GM12878 (cell line): ENCODE results near the gene ABCF3. TPM values are rescaled to one million over a fixed set of nuclear protein-coding genes. Genes with fewer than 3 reads are reported as not detected.
A peak's percentile ranks its signal among the peaks of the same experiment; 100 is the strongest.

ENCODE experiments used
- ATAC-seq: fragments of 200-7000 bp; cut with Tn5 transposase; 3 replicates; pipeline ENCODE4 v1.9.1; 2020; ENCODE audit warnings: mild to moderate bottlenecking, moderate library complexity
- BruUV-seq: library from RNA; stranded (reverse); fragments of 400-500 nt; replicated peaks from 2 replicates; lab custom pipeline; 2021; lab: Mats Ljungman, UMichigan
- CTCF ChIA-PET: fragments of 300-600 bp; sonication (Branson Sonifier 250); formaldehyde crosslinking; extraction: SDS; loops from one replicate; lab custom pipeline; 2021; ENCODE audit warnings: inconsistent platforms; lab: Yijun Ruan, JAX
- POLR2A ChIA-PET: fragments of 350-600 bp; formaldehyde crosslinking; extraction: SDS; loops from one replicate; lab custom pipeline; 2021; ENCODE audit warnings: inconsistent platforms; lab: Charles Lee
- RAD21 ChIA-PET: fragments of 300-600 bp; sonication (Branson Sonifier 250); formaldehyde crosslinking; loops from one replicate; lab custom pipeline; 2023; ENCODE audit warnings: antibody characterized with exemption; ENCODE audit not compliant: unreplicated experiment; lab: Charles Lee
- SMC1A ChIA-PET: fragments of 300-600 bp; sonication (Branson Sonifier 250); formaldehyde crosslinking; loops from one replicate; lab custom pipeline; 2023; ENCODE audit not compliant: unreplicated experiment, uncharacterized antibody; lab: Charles Lee
- DNase-seq: peaks from one replicate; pipeline ENCODE4 v3.0.0-alpha.2; 2011; ENCODE audit warnings: low read depth, low spot score
- FAIRE-seq: peaks from 3 replicates; lab custom pipeline; 2011; peaks lifted over from hg19 to GRCh38; lab: Jason Lieb, UNC
- H2AFZ ChIP-seq: 2 replicates; pipeline ENCODE4 v1.6.0; 2011; ENCODE audit warnings: low read depth, low read length, control low read depth; ENCODE audit not compliant: control insufficient read depth
- H3K27ac ChIP-seq: 2 replicates; pipeline ENCODE4 v1.5.1; 2011; ENCODE audit warnings: control low read depth; ENCODE audit not compliant: control insufficient read depth, insufficient read depth
- H3K27me3 ChIP-seq, 2 experiments: replicated peaks in 1 of 2; 2 replicates each; pipeline versions ENCODE4 v1.6.0 to v1.6.1; 2011; ENCODE audit warnings: low read length in 1 of 2; ENCODE audit not compliant: control insufficient read depth in 2 of 2, insufficient read depth in 2 of 2
- H3K36me3 ChIP-seq, 2 experiments: 2 replicates each; pipeline ENCODE4 v1.5.1; 2011; ENCODE audit warnings: low read length in 1 of 2; ENCODE audit not compliant: control insufficient read depth in 2 of 2, insufficient read depth in 2 of 2
- H3K4me1 ChIP-seq: 2 replicates; pipeline ENCODE4 v1.6.1; 2011; ENCODE audit warnings: mild to moderate bottlenecking, low read length, moderate library complexity, mixed read lengths; ENCODE audit not compliant: control insufficient read depth, insufficient read depth
- H3K4me2 ChIP-seq: 2 replicates; pipeline ENCODE4 v1.6.0; 2011; ENCODE audit warnings: control low read depth; ENCODE audit not compliant: control insufficient read depth, insufficient read depth
- H3K4me3 ChIP-seq: fragments of 200-600 bp; sonication (generic); 2 replicates; pipeline ENCODE4 v1.5.1; 2016
- H3K79me2 ChIP-seq: 2 replicates; pipeline ENCODE4 v1.6.0; 2011; ENCODE audit warnings: low read length; ENCODE audit not compliant: control insufficient read depth, insufficient read depth
- H3K9ac ChIP-seq: 2 replicates; pipeline ENCODE4 v1.8.0; 2011; ENCODE audit warnings: low read length, control low read depth, mixed read lengths; ENCODE audit not compliant: control insufficient read depth, insufficient read depth
- H3K9me3 ChIP-seq: replicated peaks from 3 replicates; pipeline ENCODE4 v1.5.1; 2011; ENCODE audit warnings: mild to moderate bottlenecking, low read length; ENCODE audit not compliant: control insufficient read depth, insufficient read depth
- H4K20me1 ChIP-seq: 2 replicates; pipeline ENCODE4 v1.6.0; 2011; ENCODE audit not compliant: control insufficient read depth, insufficient read depth
- CBFB ChIP-seq: IDR thresholded peaks from 2 replicates; pipeline ENCODE4 v1.6.1; 2016; ENCODE audit warnings: antibody characterized with exemption, low read depth
- SREBF2 ChIP-seq: IDR thresholded peaks from 2 replicates; pipeline ENCODE4 v1.6.1; 2012; ENCODE audit warnings: mild to moderate bottlenecking, low read length
- WRNIP1 ChIP-seq: IDR thresholded peaks from 2 replicates; pipeline ENCODE4 v1.6.1; 2011; ENCODE audit warnings: low read depth, low read length, improper control_type of control experiment, borderline replicate concordance
- ZNF217 ChIP-seq: fragments of 450-650 bp; IDR thresholded peaks from 2 replicates; pipeline ENCODE4 v1.6.1; 2017; ENCODE audit warnings: antibody characterized with exemption, mild to moderate bottlenecking
- WGBS: methylation state at CpG from one replicate; pipeline ENCODE4 v1.1.6; 2016; ENCODE audit warnings: low lambda C conversion rate; ENCODE audit not compliant: insufficient replicate concordance, insufficient coverage; ENCODE audit errors: missing lambda C conversion rate; 5-methylcytosine and 5-hydroxymethylcytosine counted together
- in situ Hi-C: fragments of 300-500 bp; cut with MboI; formaldehyde crosslinking; loops from 9 replicates; pipeline ENCODE4 v1.14.3; 2018; ENCODE audit warnings: mixed read lengths
- intact Hi-C: fragments of 100-400 bp; cut with micrococcal nuclease; formaldehyde crosslinking; loops from one replicate; pipeline ENCODE4 v1.14.2; 2022; ENCODE audit not compliant: unreplicated experiment
- polyA plus RNA-seq, 11 experiments: library from polyadenylated mRNA; depleted of rRNA in 4 of 11; unstranded in 6 of 11; stranded (reverse) in 5 of 11; fragments of >200 nt; fragmentation: Nextera tagmentation in 4 of 11; fragmentation: Illumina TruSeq in 1 of 11; extraction: Ambion mirVana in 4 of 11; extraction: Trizol in 1 of 11; gene quantifications; 1 replicate in 1 of 11; 2 replicates in 10 of 11; pipeline versions ENCODE4 v1.2.1 to v1.2.3, GENCODE V29; 2011 to 2016; ENCODE audit warnings: inconsistent platforms in 2 of 11, missing spikeins in 2 of 11, low read depth in 1 of 11
- total RNA-seq, 4 experiments: library from RNA; depleted of rRNA in 3 of 4; stranded (reverse); fragments of >200 nt in 3 of 4; fragmentation: Illumina TruSeq in 1 of 4; extraction: Trizol in 1 of 4; gene quantifications; 2 replicates each; pipeline versions ENCODE4 v1.2.1 to v1.2.3, GENCODE V29; 2013 to 2021
- TF ChIP-seq, protein P1 (sequence below): fragments of 450-650 bp; IDR thresholded peaks from 2 replicates; pipeline ENCODE4 v1.6.1; 2017; ENCODE audit warnings: mild to moderate bottlenecking, low read depth, inconsistent platforms; ENCODE audit not compliant: poor library complexity, severe bottlenecking

ABCF3 gene
- total and polyA plus RNA-seq, 10 of the 15 experiments (the other 5 are each of a cell fraction or from before 2014, with no cell fraction given): 6.1 to 71.3 (median 46.9) TPM

DNA sequence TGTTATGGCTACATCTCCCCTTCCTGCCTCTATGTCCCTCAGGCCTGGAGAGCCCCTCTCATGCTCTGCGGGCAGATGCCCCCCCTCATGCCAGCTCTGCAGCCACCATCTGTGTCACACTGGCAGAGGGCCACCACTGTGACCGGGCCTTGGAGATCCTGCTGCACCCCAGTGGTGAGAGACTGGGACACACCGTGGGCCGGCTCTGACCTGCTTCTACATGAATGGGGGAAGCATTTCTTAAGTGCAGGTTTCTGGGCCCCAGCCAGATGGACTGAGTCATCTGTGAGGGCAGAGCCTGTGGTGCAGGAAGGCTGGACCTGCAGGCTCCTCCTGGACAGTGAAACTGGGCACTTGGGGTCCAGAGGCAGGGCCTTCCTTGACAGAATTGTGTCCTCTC lies 48.2 kb downstream of the ABCF3 start:
- POLR2A ChIA-PET: no interaction called here
- intact Hi-C loops (no loop called here), in situ Hi-C loops (no loop called here)
- H3K27ac ChIP-seq: no peak overlapping the region
- no peaks in the 10 kb centered on the region for H3K36me3 ChIP-seq
- DNase-seq (no peak), FAIRE-seq (no peak), ATAC-seq (peak; percentile 10; the same call in 1 of the 3 replicates)
- H3K79me2 ChIP-seq: no peaks in the 10 kb centered on the region
- no peak overlapping the region for H3K4me3 ChIP-seq
- SMC1A ChIA-PET: no interaction called here
- TF ChIP-seq, protein P1, sequence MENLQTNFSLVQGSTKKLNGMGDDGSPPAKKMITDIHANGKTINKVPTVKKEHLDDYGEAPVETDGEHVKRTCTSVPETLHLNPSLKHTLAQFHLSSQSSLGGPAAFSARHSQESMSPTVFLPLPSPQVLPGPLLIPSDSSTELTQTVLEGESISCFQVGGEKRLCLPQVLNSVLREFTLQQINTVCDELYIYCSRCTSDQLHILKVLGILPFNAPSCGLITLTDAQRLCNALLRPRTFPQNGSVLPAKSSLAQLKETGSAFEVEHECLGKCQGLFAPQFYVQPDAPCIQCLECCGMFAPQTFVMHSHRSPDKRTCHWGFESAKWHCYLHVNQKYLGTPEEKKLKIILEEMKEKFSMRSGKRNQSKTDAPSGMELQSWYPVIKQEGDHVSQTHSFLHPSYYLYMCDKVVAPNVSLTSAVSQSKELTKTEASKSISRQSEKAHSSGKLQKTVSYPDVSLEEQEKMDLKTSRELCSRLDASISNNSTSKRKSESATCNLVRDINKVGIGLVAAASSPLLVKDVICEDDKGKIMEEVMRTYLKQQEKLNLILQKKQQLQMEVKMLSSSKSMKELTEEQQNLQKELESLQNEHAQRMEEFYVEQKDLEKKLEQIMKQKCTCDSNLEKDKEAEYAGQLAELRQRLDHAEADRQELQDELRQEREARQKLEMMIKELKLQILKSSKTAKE: no peak
- TF ChIP-seq WRNIP1: no peak
- no peak for TF ChIP-seq CBFB
- no peak for TF ChIP-seq ZNF217
- RAD21 ChIA-PET: no interaction called here
- CTCF ChIA-PET: no interaction called here
- peaks cover 12 to 13% of the 10 kb centered on the region in 2 experiments for H3K27me3 ChIP-seq
- 5% methylated on average over 4 of the region's 4 CpGs for WGBS
- no TSS peak for BruUV-seq
- no peaks in the 10 kb centered on the region for H4K20me1 ChIP-seq
- no peaks in the 10 kb centered on the region for H3K9me3 ChIP-seq
- H3K4me2 ChIP-seq: no peak overlapping the region
- H2AFZ ChIP-seq: no peak overlapping the region
- no peaks in the 10 kb centered on the region for H3K4me1 ChIP-seq
- H3K9ac ChIP-seq: no peak overlapping the region

DNA sequence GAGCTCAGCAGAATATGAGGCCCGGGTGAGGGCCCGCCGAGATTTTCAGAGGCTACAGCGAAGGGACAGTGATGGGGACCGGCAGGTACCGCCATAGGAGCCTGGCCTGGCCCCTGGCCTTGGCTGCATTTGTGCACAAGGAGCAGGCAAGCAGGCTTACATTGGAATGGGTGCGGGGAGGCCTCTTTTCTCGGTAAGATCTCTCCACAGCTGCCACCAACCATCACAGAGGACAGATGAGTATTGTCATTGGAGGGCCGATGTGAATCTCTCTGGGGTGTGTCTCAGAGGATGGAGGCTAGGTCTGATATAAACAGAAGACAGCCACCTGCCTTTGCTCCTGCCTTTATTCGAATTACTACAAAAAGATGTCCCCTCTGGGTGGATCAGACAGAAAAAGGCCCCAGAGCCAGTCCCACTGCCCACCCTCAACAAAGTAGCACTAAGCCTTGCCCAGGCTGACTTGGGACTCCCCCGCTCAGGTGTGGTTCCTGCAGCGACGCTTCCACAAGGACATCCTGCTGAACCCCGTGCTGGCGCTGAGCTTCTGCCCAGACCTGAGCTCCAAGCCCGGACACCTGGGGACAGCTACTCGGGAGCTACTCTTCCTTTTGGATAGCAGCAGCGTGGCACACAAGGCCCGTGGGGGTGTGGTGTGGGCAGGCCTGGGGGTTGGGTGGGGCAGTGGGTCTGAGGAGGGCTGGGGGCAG lies 48.8 kb downstream of the ABCF3 start:
- 57% methylated on average over 16 of the region's 19 CpGs for WGBS
- POLR2A ChIA-PET: no interaction called here
- H3K27me3 ChIP-seq: peaks cover 9% of the 10 kb centered on the region in 2 experiments
- DNase-seq (no peak), FAIRE-seq (no peak), ATAC-seq (no peak)
- H3K4me3 ChIP-seq: no peak overlapping the region
- no peaks in the 10 kb centered on the region for H3K4me1 ChIP-seq
- CTCF ChIA-PET: no interaction called here
- SMC1A ChIA-PET: no interaction called here
- no TSS peak for BruUV-seq
- intact Hi-C loops (no loop called here), in situ Hi-C loops (no loop called here)
- RAD21 ChIA-PET: no interaction called here
- H3K27ac ChIP-seq: no peak overlapping the region
- H3K36me3 ChIP-seq: no peaks in the 10 kb centered on the region
- TF ChIP-seq SREBF2: no peak
- H3K9me3 ChIP-seq: no peaks in the 10 kb centered on the region
- no peak overlapping the region for H3K9ac ChIP-seq
- H3K79me2 ChIP-seq: no peaks in the 10 kb centered on the region
- no peaks in the 10 kb centered on the region for H4K20me1 ChIP-seq
- H3K4me2 ChIP-seq: no peak overlapping the region
- H2AFZ ChIP-seq: no peak overlapping the region
